Gastroesophageal sphincter (tissue), 3 donors: Measurements from ENCODE around the gene FA2H.

Source experiments
- CTCF ChIP-seq, 4 experiments: fragments of 200-600 bp in 2 of 4; fragments of 450-650 bp in 2 of 4; sonication (generic) in 1 of 4; IDR thresholded peaks; one replicate each; pipeline ENCODE4 v1.5.1; 2017 to 2019; ENCODE audit warnings: antibody characterized with exemption in 4 of 4, mild to moderate bottlenecking in 2 of 4, moderate library complexity in 2 of 4
- POLR2A ChIP-seq, 2 donors: fragments of 450-650 bp; IDR thresholded peaks; one replicate each; pipeline ENCODE4 v1.6.1; 2017; ENCODE audit warnings: antibody characterized with exemption in 2 of 2, mild to moderate bottlenecking in 2 of 2, moderate library complexity in 1 of 2

DNA sequence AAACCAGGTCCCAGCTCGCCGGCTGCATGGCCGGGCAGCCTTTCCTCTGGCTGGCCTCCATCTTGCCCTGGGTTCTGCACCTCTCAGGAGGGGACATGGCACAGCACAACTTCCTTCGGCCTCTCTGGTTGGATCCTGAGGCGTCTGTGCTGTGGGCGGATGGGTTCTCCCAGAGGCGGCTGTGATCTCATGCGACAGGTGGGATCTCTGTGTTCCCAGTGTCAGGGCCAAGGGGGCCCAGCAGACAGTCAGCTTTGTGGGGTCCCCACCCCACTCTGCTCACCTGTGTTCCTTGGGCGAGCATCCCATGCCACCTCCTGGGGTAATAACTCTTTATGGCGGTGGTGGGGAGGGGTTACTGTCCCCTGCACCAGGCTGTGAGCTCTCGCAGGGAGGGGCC lies 35.8 kb downstream of the FA2H start:
- TF ChIP-seq POLR2A (IDR thresholded peaks at IDR 0.05) (no peak), CTCF (IDR thresholded peaks at IDR 0.05) (no peak)
